Activated CD8-positive, alpha-beta memory T cell treated with anti-CD3 and anti-CD28 coated beads for 36 hours (primary cell): Measurements from ENCODE around the gene MADCAM1. TPM values are rescaled to one million over a fixed set of nuclear protein-coding genes. Genes with fewer than 3 reads are reported as not detected.

Experiments used
- total RNA-seq, 2 experiments: library from RNA; stranded (reverse); gene quantifications; one replicate each; pipeline ENCODE4 v1.2.3, GENCODE V29; 2021

MADCAM1 gene
- total RNA-seq, 2 experiments from 2014 or later, result 0.17 to 0.23 TPM

Other genes with a start within 250 kb of the MADCAM1 start
- not detected for gene PLPP2, start 205.1 kb upstream of the MADCAM1 start, total RNA-seq
- gene MIER2, start 151.7 kb upstream of the MADCAM1 start, total RNA-seq, result 10 to 100 TPM; 18.3 to 21.2 TPM
- gene C2CD4C, start 87.3 kb upstream of the MADCAM1 start, total RNA-seq, result not detected
- gene SHC2, start 35.5 kb upstream of the MADCAM1 start, total RNA-seq, result not detected
- gene TPGS1, start 11.0 kb downstream of the MADCAM1 start, total RNA-seq, result 10 to 100 TPM; 14.1 to 14.9 TPM
- gene CDC34, start 35.3 kb downstream of the MADCAM1 start, total RNA-seq, result 10 to 100 TPM; 58.7 to 60.1 TPM
- 10 to 100 TPM; 45.0 to 46.8 TPM for gene GZMM, start 47.6 kb downstream of the MADCAM1 start, total RNA-seq
- 100 to 1,000 TPM; 234 to 243 TPM for gene BSG, start 76.1 kb downstream of the MADCAM1 start, total RNA-seq
- under 1 TPM; 0.40 to 0.55 TPM for gene HCN2, start 93.4 kb downstream of the MADCAM1 start, total RNA-seq
- 10 to 100 TPM; 79.9 to 81.1 TPM for gene POLRMT, start 137.1 kb downstream of the MADCAM1 start, total RNA-seq
- gene FGF22, start 143.4 kb downstream of the MADCAM1 start, total RNA-seq, result not detected
- gene RNF126, start 166.7 kb downstream of the MADCAM1 start, total RNA-seq, result 100 to 1,000 TPM; 104 to 110 TPM
- 1 to 10 TPM; 7.5 to 8.6 TPM for gene FSTL3, start 179.9 kb downstream of the MADCAM1 start, total RNA-seq
- gene PRSS57, start 199.0 kb downstream of the MADCAM1 start, total RNA-seq, result not detected
- under 1 TPM in 1 of 2 experiments, not detected in 1; 0.13 TPM for gene PALM, start 212.4 kb downstream of the MADCAM1 start, total RNA-seq